Neutrophil (primary cell): ENCODE data around the gene PLIN3.
A peak's percentile ranks its signal among the peaks of the same experiment; 100 is the strongest.
"Not testable (repeated sequence)": the region's sequence is repeated elsewhere in the genome, so short reads cannot be mapped to it uniquely, and the experiment has no call there.

Experiments used
- H3K27ac ChIP-seq: fragments of 200-600 bp; sonication (generic); 2 replicates; pipeline ENCODE4 v1.5.1; 2016; ENCODE audit warnings: mild to moderate bottlenecking, moderate library complexity
- H3K27me3 ChIP-seq: fragments of 200-600 bp; sonication (generic); 2 replicates; pipeline ENCODE4 v1.6.0; 2016; ENCODE audit warnings: mild to moderate bottlenecking
- H3K36me3 ChIP-seq: fragments of 200-600 bp; sonication (generic); 2 replicates; pipeline ENCODE4 v1.5.1; 2017
- H3K4me1 ChIP-seq, 2 experiments: fragments of 200-600 bp in 1 of 2; sonication (generic) in 1 of 2; 1 replicate in 1 of 2; 2 replicates in 1 of 2; pipeline versions ENCODE4 v1.5.1 to v1.6.1; 2013 to 2016; ENCODE audit warnings: low read depth in 1 of 2, low read length in 1 of 2, mild to moderate bottlenecking in 1 of 2, moderate library complexity in 1 of 2; ENCODE audit not compliant: control insufficient read depth in 1 of 2, insufficient read depth in 1 of 2
- H3K4me3 ChIP-seq, 2 experiments: fragments of 200-600 bp in 1 of 2; sonication (generic) in 1 of 2; 1 replicate in 1 of 2; 2 replicates in 1 of 2; pipeline ENCODE4 v1.5.1; 2013 to 2016; ENCODE audit warnings: low read depth in 1 of 2, low read length in 1 of 2, mild to moderate bottlenecking in 1 of 2, moderate library complexity in 1 of 2
- H3K9me3 ChIP-seq: fragments of 200-600 bp; sonication (generic); 2 replicates; pipeline ENCODE4 v1.5.1; 2016
- CTCF ChIP-seq: fragments of 200-600 bp; sonication (generic); IDR thresholded peaks from 2 replicates; pipeline ENCODE4 v1.5.1; 2016; ENCODE audit warnings: antibody characterized with exemption

PLIN3 gene

GRCh38 chr19:4852484-4852883 lies 15.0 kb downstream of the PLIN3 start:
- H3K36me3 ChIP-seq: peaks cover 97% of the 10 kb centered on the region
- H3K27ac ChIP-seq: no peak overlapping the region
- H3K9me3 ChIP-seq: no peaks in the 10 kb centered on the region
- no peak overlapping the region for H3K4me3 ChIP-seq
- TF ChIP-seq CTCF: no peak
- H3K27me3 ChIP-seq: no peaks in the 10 kb centered on the region
- H3K4me1 ChIP-seq: no peaks in the 10 kb centered on the region

- Histone ChIP-seq H3K4me3 (no peak overlapping the region), H3K27me3 (no peaks in the 10 kb centered on the region), H3K4me1 (no peaks in the 10 kb centered on the region), H3K27ac (no peak overlapping the region), H3K9me3 (no peaks in the 10 kb centered on the region), H3K36me3 (peaks cover 97% of the 10 kb centered on the region)
- peak; percentile 49 for TF ChIP-seq CTCF
These were observed 15.7 kb downstream of the PLIN3 start for GRCh38 chr19:4851551-4852290.

GRCh38 chr19:4849019-4849418 lies 18.4 kb downstream of the PLIN3 start:
- Histone ChIP-seq H3K4me1 (no peaks in the 10 kb centered on the region), H3K4me3 (no peak overlapping the region), H3K27me3 (no peaks in the 10 kb centered on the region), H3K36me3 (peaks cover 97% of the 10 kb centered on the region), H3K9me3 (no peaks in the 10 kb centered on the region), H3K27ac (no peak overlapping the region)
- TF ChIP-seq CTCF: no peak

- H3K9me3 ChIP-seq: no peaks in the 10 kb centered on the region
- H3K36me3 ChIP-seq: peaks cover 100% of the 10 kb centered on the region
- TF ChIP-seq CTCF: no peak
- H3K4me3 ChIP-seq: no peak overlapping the region
- no peak overlapping the region for H3K27ac ChIP-seq
- H3K4me1 ChIP-seq: no peaks in the 10 kb centered on the region
- H3K27me3 ChIP-seq: no peaks in the 10 kb centered on the region
These were observed 20.1 kb downstream of the PLIN3 start for GRCh38 chr19:4847190-4847973.

GRCh38 chr19:4845975-4846374 lies 21.5 kb downstream of the PLIN3 start:
- not testable (repeated sequence) for H3K27me3 ChIP-seq, H3K9me3 ChIP-seq, H3K4me1 ChIP-seq, H3K4me3 ChIP-seq, H3K27ac ChIP-seq
- H3K36me3 ChIP-seq: peaks cover 98% of the 10 kb centered on the region
